CD4-positive, alpha-beta memory T cell (primary cell): ENCODE results near the gene MIF4GD. TPM values are rescaled to one million over a fixed set of nuclear protein-coding genes. Genes with fewer than 3 reads are reported as not detected.
A peak's percentile ranks its signal among the peaks of the same experiment; 100 is the strongest.
"Not testable (repeated sequence)": the region's sequence is repeated elsewhere in the genome, so short reads cannot be mapped to it uniquely, and the experiment has no call there.

ENCODE experiments used
- CTCF ChIA-PET: fragments of 350-600 bp; sonication (Branson Sonifier 250); formaldehyde crosslinking; loops from one replicate; lab custom pipeline; 2021; ENCODE audit warnings: inconsistent platforms; ENCODE audit not compliant: partially characterized antibody; lab: Charles Lee
- POLR2A ChIA-PET: fragments of 350-600 bp; sonication (Branson Sonifier 250); formaldehyde crosslinking; loops from one replicate; lab custom pipeline; 2021; ENCODE audit not compliant: partially characterized antibody; lab: Charles Lee
- DNase-seq, 5 donors: peaks; one replicate each; pipeline versions ENCODE4 v3.0.0 to v3.0.0-alpha.2; 2020 to 2022; ENCODE audit warnings: mixed read lengths in 1 of 5
- H3K27ac ChIP-seq: one replicate; pipeline ENCODE4 v1.7.0; 2013; ENCODE audit warnings: low read depth, low read length
- H3K27me3 ChIP-seq: 2 replicates; pipeline ENCODE4 v1.7.0; 2013; ENCODE audit warnings: mild to moderate bottlenecking, low read length, moderate library complexity; ENCODE audit not compliant: insufficient read depth
- H3K36me3 ChIP-seq: 2 replicates; pipeline ENCODE4 v1.7.0; 2013; ENCODE audit warnings: mild to moderate bottlenecking, low read length, moderate library complexity; ENCODE audit not compliant: insufficient read depth
- H3K4me1 ChIP-seq: 2 replicates; pipeline ENCODE4 v1.7.0; 2013; ENCODE audit warnings: mild to moderate bottlenecking, low read length, moderate library complexity; ENCODE audit not compliant: insufficient read depth
- H3K4me3 ChIP-seq, 2 donors: one replicate each; pipeline ENCODE4 v1.7.0; 2013; ENCODE audit warnings: low read length in 2 of 2, mild to moderate bottlenecking in 1 of 2
- H3K9me3 ChIP-seq, 2 donors: one replicate each; pipeline ENCODE4 v1.7.0; 2013; ENCODE audit warnings: low read length in 2 of 2, control low read depth in 1 of 2; ENCODE audit not compliant: control insufficient read depth in 1 of 2
- H3K27ac Mint-ChIP-seq, 7 donors: one replicate each; pipeline ENCODE4 v1.8.0; 2020 to 2021; ENCODE audit warnings: mixed read lengths in 7 of 7, mild to moderate bottlenecking in 6 of 7, inconsistent platforms in 3 of 7, moderate library complexity in 3 of 7
- H3K27me3 Mint-ChIP-seq, 2 donors: one replicate each; pipeline ENCODE4 v1.8.0; 2020 to 2021; ENCODE audit warnings: mixed read lengths in 2 of 2
- H3K36me3 Mint-ChIP-seq, 2 donors: one replicate each; pipeline ENCODE4 v1.8.0; 2020 to 2021; ENCODE audit warnings: mixed read lengths in 2 of 2, inconsistent platforms in 1 of 2, mild to moderate bottlenecking in 1 of 2
- H3K4me1 Mint-ChIP-seq, 4 donors: one replicate each; pipeline ENCODE4 v1.8.0; 2020 to 2021; ENCODE audit warnings: mixed read lengths in 4 of 4, mild to moderate bottlenecking in 1 of 4
- H3K4me3 Mint-ChIP-seq, 8 donors: one replicate each; pipeline ENCODE4 v1.8.0; 2020 to 2021; ENCODE audit warnings: mixed read lengths in 8 of 8, mild to moderate bottlenecking in 7 of 8, moderate library complexity in 6 of 8, inconsistent platforms in 3 of 8
- H3K9me3 Mint-ChIP-seq, 8 donors: one replicate each; pipeline ENCODE4 v1.8.0; 2020 to 2021; ENCODE audit warnings: mixed read lengths in 8 of 8, mild to moderate bottlenecking in 5 of 8, inconsistent platforms in 3 of 8, moderate library complexity in 1 of 8
- intact Hi-C: fragments of 100-400 bp; cut with micrococcal nuclease; formaldehyde crosslinking; loops from one replicate; pipeline ENCODE4 v1.15.1; 2023
- polyA plus RNA-seq, 2 donors: library from polyadenylated mRNA; unstranded; fragments of 300-500 nt; fragmentation: Illumina TruSeq; gene quantifications; one replicate each; pipeline ENCODE4 v1.2.3, GENCODE V29; 2021
- total RNA-seq, 2 experiments: library from RNA; stranded (reverse); gene quantifications; one replicate each; pipeline ENCODE4 v1.2.3, GENCODE V29; 2021

Gene MIF4GD
- total and polyA plus RNA-seq, 4 experiments from 2014 or later: 35.8 to 94.3 (median 60.9) TPM

DNA sequence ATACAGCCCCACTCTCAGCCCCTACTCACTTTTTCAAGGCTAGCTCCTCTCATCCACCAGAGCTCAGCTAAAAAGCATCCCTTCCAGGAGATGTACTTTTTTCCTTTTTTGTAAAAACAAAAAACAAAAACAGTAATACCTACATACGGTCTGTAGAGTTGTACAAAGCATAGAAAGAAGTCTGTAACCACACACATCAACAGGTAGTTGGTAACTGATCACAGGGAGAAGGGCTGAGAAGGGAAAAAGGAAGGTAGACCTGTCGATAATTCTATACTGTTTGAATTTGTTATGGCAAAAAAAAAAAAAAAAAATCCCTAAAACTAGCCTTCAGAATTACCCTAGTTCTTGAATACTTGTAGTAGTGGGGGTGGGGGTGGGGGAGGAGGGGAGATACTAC, 17.3 kb upstream of the MIF4GD start:
- no peak for DNase-seq
- peaks cover 13 to 27% of the 10 kb centered on the region in 2 donors for H3K36me3 Mint-ChIP-seq
- H3K9me3 ChIP-seq: no peaks in the 10 kb centered on the region
- H3K4me3 Mint-ChIP-seq: peak overlapping the region; percentile 98 to 100 (median 100)
- no peaks in the 10 kb centered on the region for H3K9me3 Mint-ChIP-seq
- H3K4me1 ChIP-seq: peaks cover 12% of the 10 kb centered on the region
- peak overlapping the region; percentile 98 to 100 (median 100) for H3K27ac Mint-ChIP-seq
- peak overlapping the region; percentile 79 for H3K27ac ChIP-seq
- peaks cover 4 to 31% (median 14%) of the 10 kb centered on the region in 4 donors for H3K4me1 Mint-ChIP-seq
- H3K27me3 Mint-ChIP-seq: no peaks in the 10 kb centered on the region
- intact Hi-C loops: loop anchor here (2.0 kb wide), 1 partner anchor 228 kb away; the partner anchor contains the start of gene TSEN54
- ChIA-PET CTCF (interaction anchor here (1.0 to 3.5 kb wide), 8 partner anchors 18 to 573 kb away, joined by 3 to 59 read pairs (median 6); partner anchors contain the start of genes GRB2 and MIF4GD), POLR2A (interaction anchor here (0.8 to 3.9 kb wide), 20 partner anchors 8 to 492 kb away, joined by 3 to 148 read pairs (median 9); partner anchors contain the start of genes GGA3, GRB2, LLGL2 and MIF4GD)
- peak overlapping the region in 1 of 2 donors; percentile 96 for H3K4me3 ChIP-seq
- no peaks in the 10 kb centered on the region for H3K27me3 ChIP-seq
- peaks cover 7% of the 10 kb centered on the region for H3K36me3 ChIP-seq

- Mint-ChIP-seq H3K36me3 (peaks cover 15 to 29% of the 10 kb centered on the region in 2 donors), H3K4me1 (peaks cover 4 to 31% (median 14%) of the 10 kb centered on the region in 4 donors), H3K9me3 (no peaks in the 10 kb centered on the region), H3K27me3 (no peaks in the 10 kb centered on the region), H3K27ac (peak overlapping the region in 3 of 7 donors; percentile 12 to 98 (median 19)), H3K4me3 (peak overlapping the region in 2 of 8 donors; percentile 15 to 39)
- Histone ChIP-seq H3K4me1 (peaks cover 12% of the 10 kb centered on the region), H3K27me3 (no peaks in the 10 kb centered on the region), H3K27ac (no peak overlapping the region), H3K4me3 (no peak overlapping the region), H3K9me3 (no peaks in the 10 kb centered on the region), H3K36me3 (peaks cover 7% of the 10 kb centered on the region)
- no peak for DNase-seq
- intact Hi-C loops: no loop called here
- ChIA-PET POLR2A (interaction anchor here (1.0 to 2.4 kb wide), 2 partner anchors 15 to 39 kb away, joined by 3 to 17 read pairs; partner anchors contain the start of gene MIF4GD), CTCF (no interaction called here)
These were observed 16.2 kb upstream of the MIF4GD start for GRCh38 chr17:75287221-75287620.

GRCh38 chr17:75285123-75285522, 14.1 kb upstream of the MIF4GD start:
- H3K36me3 Mint-ChIP-seq: peaks cover 20 to 33% of the 10 kb centered on the region in 2 donors
- Histone ChIP-seq H3K27ac (no peak overlapping the region), H3K27me3 (no peaks in the 10 kb centered on the region), H3K4me1 (peaks cover 8% of the 10 kb centered on the region), H3K4me3 (no peak overlapping the region), H3K9me3 (no peaks in the 10 kb centered on the region), H3K36me3 (peaks cover 14% of the 10 kb centered on the region)
- no peak for DNase-seq
- peak overlapping the region in 1 of 7 donors; percentile 72 for H3K27ac Mint-ChIP-seq
- peaks cover 4 to 27% (median 12%) of the 10 kb centered on the region in 4 donors for H3K4me1 Mint-ChIP-seq
- H3K9me3 Mint-ChIP-seq: no peaks in the 10 kb centered on the region
- H3K27me3 Mint-ChIP-seq: no peaks in the 10 kb centered on the region
- ChIA-PET POLR2A (interaction anchor here (2.4 to 2.6 kb wide), 2 partner anchors 13 to 23 kb away, joined by 8 to 17 read pairs; partner anchors contain the start of genes GGA3, MIF4GD and MRPS7), CTCF (no interaction called here)
- no peak overlapping the region for H3K4me3 Mint-ChIP-seq
- intact Hi-C loops: no loop called here

DNA sequence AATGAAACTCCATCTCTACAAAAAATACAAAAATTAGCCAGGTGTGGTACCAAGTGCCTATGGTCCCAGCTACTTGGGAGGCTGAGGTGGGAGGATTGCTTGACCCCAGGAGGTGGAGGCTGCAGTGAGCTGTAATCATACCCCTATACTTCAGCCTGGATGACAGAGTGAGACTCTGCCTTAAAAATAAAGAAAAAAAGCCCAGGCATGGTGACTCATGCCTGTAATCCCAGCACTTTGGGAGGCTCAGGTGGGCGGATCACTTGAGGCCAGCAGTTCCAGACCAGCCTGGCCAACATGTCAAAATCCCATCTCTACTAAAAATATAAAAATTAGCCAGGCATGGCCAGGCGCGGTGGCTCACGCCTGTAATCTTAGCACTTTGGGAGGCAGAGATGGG, 9.2 kb upstream of the MIF4GD start:
- H3K4me3 ChIP-seq, H3K4me1 Mint-ChIP-seq, H3K9me3 ChIP-seq, H3K27me3 Mint-ChIP-seq, H3K27me3 ChIP-seq, H3K4me1 ChIP-seq, DNase-seq, CTCF ChIA-PET, H3K27ac Mint-ChIP-seq, intact Hi-C loops, H3K9me3 Mint-ChIP-seq, H3K4me3 Mint-ChIP-seq, H3K27ac ChIP-seq: not testable (repeated sequence)
- H3K36me3 ChIP-seq: peaks cover 14% of the 10 kb centered on the region
- H3K36me3 Mint-ChIP-seq: peaks cover 10 to 13% of the 10 kb centered on the region in 2 donors
- POLR2A ChIA-PET: interaction anchor here (0.5 to 2.1 kb wide), 2 partner anchors 9 to 220 kb away, joined by 3 to 10 read pairs; partner anchors contain the start of gene SLC25A19

DNA sequence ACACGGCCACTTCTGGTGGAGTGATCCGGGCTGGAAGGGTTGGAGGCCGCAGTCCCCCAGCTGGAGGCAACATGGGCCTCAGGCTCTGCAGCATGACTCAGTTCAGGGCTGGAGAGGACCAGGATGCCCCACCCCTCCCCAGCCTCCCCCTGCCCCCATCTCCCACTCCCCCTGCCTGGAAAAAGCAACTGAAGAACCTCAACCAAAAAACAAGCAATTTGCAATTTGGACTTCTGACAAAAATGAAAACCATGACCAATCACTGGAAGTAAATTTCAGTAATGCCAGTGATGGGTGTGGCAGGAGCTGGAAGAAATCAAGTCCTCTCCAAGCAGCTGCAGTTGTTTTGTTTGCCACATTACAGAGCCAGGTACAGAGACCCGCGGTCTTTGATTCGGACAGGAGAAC, 6.6 kb upstream of the MIF4GD start:
- Histone ChIP-seq H3K9me3 (no peaks in the 10 kb centered on the region), H3K27ac (no peak overlapping the region), H3K4me1 (peaks cover 6% of the 10 kb centered on the region), H3K36me3 (peaks cover 14% of the 10 kb centered on the region), H3K4me3 (no peak overlapping the region), H3K27me3 (no peaks in the 10 kb centered on the region)
- H3K36me3 Mint-ChIP-seq: peaks cover 5 to 16% of the 10 kb centered on the region in 2 donors
- intact Hi-C loops: no loop called here
- H3K27me3 Mint-ChIP-seq: no peaks in the 10 kb centered on the region
- CTCF ChIA-PET: interaction anchor here (2.2 kb wide), 1 partner anchor 12 kb away, joined by 5 read pairs; the partner anchor contains the start of gene SLC25A19
- no peak overlapping the region for H3K4me3 Mint-ChIP-seq
- H3K4me1 Mint-ChIP-seq: peaks cover 0 to 14% (median 4%) of the 10 kb centered on the region in 4 donors
- no peaks in the 10 kb centered on the region for H3K9me3 Mint-ChIP-seq
- H3K27ac Mint-ChIP-seq: no peak overlapping the region
- DNase-seq: no peak
- POLR2A ChIA-PET: interaction anchor here (2.0 kb wide), 1 partner anchor 12 kb away, joined by 14 read pairs; the partner anchor contains the start of gene SLC25A19

- DNase-seq: no peak
- peak overlapping the region; percentile 3 to 86 (median 68) for H3K27ac Mint-ChIP-seq
- Histone ChIP-seq H3K27ac (no peak overlapping the region), H3K36me3 (peaks cover 7% of the 10 kb centered on the region), H3K4me3 (no peak overlapping the region), H3K9me3 (no peaks in the 10 kb centered on the region), H3K4me1 (peaks cover 27% of the 10 kb centered on the region), H3K27me3 (no peaks in the 10 kb centered on the region)
- H3K27me3 Mint-ChIP-seq: no peaks in the 10 kb centered on the region
- H3K9me3 Mint-ChIP-seq: no peaks in the 10 kb centered on the region
- ChIA-PET POLR2A (interaction anchor here (0.6 to 6.3 kb wide), 4 partner anchors 12 to 309 kb away, joined by 4 to 193 read pairs (median 82); partner anchors contain the start of genes GGA3, MRPS7 and SLC25A19), CTCF (interaction anchor here (0.6 to 1.9 kb wide), 2 partner anchors 16 to 160 kb away, joined by 3 to 5 read pairs; no protein-coding TSS in a partner anchor)
- peaks cover 8 to 32% (median 19%) of the 10 kb centered on the region in 4 donors for H3K4me1 Mint-ChIP-seq
- peaks cover 0 to 11% of the 10 kb centered on the region in 2 donors for H3K36me3 Mint-ChIP-seq
- intact Hi-C loops: no loop called here
- peak overlapping the region in 3 of 8 donors; percentile 25 to 53 (median 25) for H3K4me3 Mint-ChIP-seq
These were observed 3.1 kb upstream of the MIF4GD start for GRCh38 chr17:75273977-75274708.
